GM11168 (cell line): ENCODE measurements around the gene CDS2.

Source experiments
- in situ Hi-C: fragments of 300-500 bp; cut with MboI; formaldehyde crosslinking; loops from one replicate; pipeline ENCODE4 v1.12.0; 2022; ENCODE audit warnings: low sequenced_read_pairs; ENCODE audit not compliant: unreplicated experiment

The CDS2 gene

DNA sequence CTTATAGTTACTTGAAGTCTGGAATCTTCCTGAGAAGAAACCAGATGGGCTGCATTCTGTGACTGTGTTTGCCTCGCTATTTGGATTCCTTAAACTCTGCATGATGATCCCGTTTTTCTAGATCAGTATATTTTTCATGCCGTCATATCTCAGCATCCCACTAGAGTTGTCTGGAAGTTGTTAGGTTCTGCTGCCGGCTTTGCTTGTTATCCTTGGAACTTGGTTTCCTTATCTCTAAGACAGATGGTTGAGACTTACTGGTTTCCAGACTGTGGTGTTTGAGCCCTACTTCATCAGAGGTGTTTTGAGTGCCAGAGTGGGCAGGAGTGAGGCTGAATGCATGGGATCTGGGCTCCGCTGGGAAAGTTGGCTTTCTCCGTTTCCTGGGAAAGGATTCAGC is 50.3 kb downstream of the CDS2 start:
- in situ Hi-C loops = no loop called here

DNA sequence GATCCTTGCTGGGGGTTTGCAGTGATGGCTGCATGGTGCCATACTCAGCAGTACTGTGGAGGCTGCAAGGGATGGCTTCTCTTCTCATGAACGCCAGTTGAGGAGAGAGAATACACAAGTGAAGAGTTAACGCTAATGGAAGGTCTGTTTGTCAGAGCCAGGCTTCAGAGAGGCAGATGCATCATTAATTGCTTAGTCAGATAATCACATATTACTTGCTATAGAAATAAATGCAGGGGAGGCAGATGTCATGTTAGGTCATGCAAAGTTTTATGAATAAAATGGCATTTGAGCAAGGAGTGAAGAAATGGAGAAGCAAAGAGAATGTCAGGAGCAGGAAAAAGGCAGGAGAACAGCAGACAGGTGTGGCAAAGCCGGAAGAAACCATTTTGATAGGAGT is 51.2 kb downstream of the CDS2 start:
- in situ Hi-C loops = no loop called here

DNA sequence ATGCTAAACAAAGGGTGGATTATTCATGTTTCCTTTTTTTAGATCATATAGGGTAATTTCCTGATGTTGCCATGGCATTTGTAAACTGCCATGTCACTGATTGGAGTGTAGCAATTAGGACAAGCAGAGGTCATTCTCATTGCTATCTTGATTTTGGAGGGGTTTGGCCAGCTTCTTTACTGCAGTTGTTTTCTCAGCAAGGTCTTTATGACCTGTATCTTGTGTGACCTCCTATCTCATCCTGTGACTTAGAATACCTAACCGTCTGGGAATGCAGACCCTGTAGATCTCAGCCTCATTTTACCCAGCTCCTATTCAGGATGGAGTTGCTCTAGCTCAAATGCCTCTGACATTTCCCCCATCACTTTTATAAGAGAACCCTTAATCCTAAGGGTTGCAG is 53.6 kb downstream of the CDS2 start:
- in situ Hi-C loops = no loop called here

DNA sequence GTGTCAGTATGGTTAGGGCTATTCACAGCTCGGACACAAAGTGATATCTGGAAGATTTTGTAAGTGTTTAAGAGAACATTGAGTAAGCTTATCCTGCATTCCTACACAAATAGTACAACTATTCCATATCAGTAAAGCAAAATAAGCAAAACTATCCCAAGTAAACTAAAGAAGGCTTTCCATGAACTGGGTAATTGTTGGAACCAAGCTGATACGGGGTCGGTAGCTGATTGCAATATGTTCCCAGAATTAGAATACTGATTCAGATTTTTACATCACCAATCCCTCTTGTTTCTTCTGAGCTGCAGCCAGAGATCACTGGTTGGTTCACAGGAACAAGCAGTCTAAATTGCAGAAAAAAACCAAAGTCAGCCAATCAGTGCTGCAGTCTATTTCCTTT is 54.1 kb downstream of the CDS2 start:
- in situ Hi-C loops = no loop called here

DNA sequence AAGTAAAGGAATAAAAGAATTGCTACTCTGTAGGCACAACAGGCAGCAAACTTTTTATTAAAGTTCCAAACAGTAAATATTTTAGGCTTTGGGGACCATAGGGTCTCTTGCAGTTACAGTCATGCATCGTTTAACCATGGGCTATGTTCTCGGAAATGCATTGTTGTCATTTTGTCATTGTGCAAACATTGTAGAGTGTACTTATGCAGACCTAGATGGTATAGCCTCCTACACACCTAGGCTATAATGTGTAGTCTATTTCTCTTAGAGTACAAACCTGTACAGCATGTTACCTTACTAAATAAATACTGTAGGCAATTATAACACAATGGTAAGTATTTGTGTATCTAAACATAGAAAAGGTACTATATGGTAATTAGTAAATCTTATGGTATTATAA is 54.7 kb downstream of the CDS2 start:
- in situ Hi-C loops = no loop called here

DNA sequence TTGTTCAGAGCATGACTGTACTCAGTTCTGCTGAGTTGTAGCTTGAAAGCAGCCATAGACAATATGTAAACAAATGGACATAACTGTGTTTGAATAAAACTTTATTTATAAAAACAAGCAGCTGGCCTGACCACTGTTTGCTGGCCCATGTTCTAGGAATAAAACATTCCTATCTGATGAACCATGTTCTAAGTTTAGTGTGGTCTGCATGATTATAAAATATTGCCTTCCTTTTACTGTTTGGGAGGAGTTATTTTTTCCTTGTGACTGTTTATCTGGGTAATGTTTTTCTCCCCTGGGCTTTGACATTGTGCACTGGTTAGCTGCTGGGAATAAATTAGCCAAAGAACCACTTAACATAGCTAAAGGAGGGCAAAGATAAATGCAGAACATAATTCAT is 55.1 kb downstream of the CDS2 start:
- in situ Hi-C loops = no loop called here

DNA sequence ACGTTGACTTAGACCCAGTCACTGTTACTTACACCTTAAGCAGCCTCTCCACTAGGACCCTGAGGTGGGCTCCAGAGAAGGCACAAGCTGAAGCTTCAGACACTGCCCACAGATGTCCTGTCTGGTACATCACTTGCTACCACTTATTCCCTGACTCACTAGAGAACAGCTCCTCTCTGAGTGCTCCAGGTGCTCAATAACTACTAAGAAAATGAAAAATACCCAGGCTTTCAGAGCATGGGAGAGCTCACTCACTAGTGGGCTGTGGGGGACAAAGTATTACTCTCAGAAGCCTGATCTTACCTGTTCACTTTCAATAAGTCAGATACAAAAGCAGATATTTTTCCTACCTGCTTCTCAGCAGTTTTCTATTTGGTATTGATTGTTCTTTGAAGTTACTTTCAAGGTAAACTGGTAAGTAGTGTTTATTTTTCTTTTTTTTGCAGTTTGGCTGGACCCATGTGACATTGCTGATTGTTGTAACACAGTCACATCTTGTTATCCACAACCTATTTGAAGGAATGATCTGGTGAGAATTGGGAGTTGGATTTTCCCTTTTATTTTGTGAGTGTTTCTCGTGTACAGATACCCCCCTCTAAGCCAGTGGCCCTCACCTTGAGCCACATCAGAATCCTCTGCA is 55.9 kb downstream of the CDS2 start:
- in situ Hi-C loops = no loop called here

DNA sequence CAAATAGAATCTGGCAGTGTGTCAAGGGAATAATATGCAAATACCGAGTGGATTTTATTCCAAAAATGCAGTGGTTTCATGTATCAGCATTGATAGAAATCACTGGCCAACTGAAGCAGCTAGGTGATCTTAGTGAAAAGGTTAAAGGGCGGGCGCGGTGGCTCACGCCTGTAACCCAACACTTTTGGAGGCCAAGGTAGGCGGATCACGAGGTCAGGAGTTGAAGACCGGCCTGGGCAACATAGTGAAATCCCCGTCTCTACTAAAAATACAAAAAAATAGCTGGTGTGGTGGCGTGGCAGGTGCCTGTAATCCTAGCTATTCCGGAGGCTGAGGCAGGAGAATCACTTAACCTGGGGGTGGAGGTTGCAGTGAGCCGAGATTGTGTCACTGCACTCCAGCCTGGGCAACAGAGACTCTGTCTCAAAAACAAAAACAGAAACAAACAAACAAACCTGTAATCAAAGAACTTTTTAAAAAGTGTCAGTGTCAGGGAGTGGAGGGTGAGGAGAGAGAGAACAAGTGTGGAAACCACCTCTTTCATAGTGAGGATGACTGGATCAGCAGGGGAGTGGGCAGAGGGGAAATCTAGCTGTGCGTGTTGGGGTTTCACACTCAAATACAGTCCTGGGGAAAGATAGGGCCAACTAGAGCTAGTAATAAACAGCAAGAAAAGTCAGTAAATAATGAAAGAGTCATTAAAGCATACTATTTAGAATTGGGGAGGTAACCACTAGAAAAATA is 57.1 kb downstream of the CDS2 start:
- in situ Hi-C loops = no loop called here

DNA sequence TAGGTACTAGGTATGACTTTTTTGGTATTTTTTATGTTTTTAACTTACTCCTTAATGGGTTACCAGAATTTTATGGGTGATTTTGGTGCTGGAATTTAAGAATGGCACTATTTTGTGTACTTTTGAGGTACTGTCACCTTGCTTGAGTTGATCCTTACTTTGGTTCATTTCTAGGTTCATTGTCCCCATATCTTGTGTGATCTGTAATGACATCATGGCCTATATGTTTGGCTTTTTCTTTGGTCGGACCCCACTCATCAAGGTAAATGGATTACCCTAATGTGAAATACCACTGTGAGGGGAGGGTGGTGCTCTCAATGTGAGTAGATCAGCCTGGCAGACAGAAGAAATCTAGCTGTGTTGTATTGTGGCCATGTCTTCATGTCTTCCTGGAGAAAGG is 57.9 kb downstream of the CDS2 start:
- in situ Hi-C loops = loop anchor here (5.0 kb wide), 1 partner anchor 62 kb away; no protein-coding TSS in a partner anchor

DNA sequence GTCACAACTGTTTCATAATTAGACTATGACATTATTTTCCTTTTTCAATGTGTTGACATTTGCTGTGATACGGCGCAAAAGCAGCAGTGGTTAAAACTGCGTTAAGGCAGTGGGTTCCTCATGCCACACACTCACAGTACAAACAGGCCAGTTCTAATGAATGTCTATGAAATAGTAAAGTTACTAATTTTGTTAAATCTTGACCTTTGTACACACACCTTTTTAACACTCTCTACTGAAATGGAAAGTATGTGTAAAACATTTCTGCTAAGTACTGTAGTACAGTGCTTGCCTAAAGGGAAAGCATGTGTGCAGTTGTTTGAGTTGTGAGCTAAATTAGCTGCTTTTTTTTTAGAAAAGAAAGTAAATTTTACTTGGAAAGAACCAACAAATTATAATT is 60.3 kb downstream of the CDS2 start:
- in situ Hi-C loops = loop anchor here (5.0 kb wide), 1 partner anchor 65 kb away; no protein-coding TSS in a partner anchor

DNA sequence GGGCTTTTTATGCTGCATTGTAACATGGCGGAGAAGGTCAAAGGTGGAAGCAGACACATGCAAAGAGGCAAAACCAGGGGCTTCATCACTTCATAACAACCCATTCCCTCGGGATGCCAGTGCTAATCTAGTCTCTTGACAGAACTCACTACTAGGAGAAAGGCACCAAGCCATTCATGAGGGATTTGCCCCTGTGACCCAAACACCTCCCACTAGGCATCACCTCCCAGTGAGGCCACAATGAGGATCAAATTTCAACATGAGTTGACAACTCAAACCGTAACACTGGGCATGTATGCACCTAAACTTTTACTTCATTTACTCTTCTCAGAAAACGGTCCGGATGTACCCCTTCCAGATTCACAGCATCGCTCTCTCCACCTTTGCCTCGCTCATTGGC is 61.9 kb downstream of the CDS2 start:
- in situ Hi-C loops = loop anchor here (5.0 kb wide), 1 partner anchor 66 kb away; no protein-coding TSS in a partner anchor

DNA sequence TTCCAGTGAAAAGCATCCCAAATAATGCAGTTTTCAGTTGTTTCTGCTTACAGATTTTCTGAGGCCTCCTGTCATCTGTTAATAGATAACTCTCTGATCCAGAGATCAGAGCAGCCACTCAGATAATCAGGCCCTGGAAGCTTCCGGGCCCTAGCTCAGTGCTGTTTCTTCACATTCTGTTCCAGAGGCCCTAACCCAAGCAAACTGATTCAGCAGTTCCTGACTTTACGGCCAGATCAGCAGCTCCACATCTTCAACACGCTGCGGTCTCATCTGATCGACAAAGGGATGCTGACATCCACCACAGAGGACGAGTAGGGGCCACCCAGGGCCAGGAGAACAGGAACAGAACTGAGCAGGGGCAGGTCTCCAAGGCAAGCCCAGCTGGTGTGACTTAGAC is 63.1 kb downstream of the CDS2 start:
- in situ Hi-C loops = loop anchor here (5.0 kb wide), 1 partner anchor 68 kb away; no protein-coding TSS in a partner anchor

DNA sequence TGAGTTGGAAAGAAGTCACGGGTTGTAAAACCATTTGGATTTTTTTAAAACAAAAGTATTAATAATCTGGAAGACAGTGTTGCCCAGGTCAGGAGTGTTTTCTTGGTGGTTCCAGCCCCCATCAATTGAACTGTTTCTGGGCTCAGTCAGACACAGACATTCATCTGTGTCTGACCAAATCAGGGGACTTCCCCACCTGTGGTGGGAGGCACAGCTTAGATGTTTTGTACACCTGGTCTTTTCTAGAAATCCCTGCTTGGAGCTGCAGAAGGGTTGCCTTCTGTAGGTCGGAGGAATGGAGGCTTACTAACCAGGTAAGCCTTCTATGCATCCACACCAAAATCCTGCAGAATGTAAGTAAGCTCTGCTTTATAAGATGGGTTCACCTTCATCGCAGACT is 63.6 kb downstream of the CDS2 start:
- in situ Hi-C loops = no loop called here

DNA sequence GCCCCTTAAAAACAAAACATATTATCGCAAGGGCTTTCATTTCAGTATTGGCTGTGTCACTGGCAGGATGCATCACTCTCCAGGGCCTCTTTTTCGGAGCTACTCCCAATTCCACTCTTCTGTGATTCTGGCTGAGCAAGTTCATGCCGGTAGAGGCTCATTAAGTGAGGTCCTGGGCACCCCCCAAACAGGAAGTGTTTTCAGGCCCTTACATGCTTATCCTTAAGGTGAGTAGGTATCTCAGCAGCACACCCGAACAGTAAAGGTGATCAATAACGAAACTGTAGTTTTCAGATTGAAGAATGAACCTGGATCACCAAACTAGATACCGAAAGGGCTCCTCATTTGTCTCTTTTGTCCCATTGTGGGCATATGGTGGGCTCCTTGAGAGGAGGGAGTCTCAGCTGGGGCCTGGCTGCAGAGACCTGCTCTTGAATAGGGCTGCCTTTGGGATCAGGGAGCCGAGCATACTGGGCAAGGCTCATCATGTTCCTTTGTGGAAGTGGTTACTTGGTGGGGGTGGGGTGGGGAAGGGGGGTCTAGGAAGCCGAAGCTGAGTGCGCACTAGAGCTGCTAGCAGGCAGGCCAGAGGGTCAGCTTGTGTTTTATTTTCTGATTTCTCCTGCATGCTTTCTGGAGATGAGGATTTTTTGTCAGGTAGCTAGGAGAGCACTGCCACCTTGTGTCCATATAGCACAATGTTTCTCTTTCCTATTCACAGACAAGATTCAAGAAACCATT is 65.2 kb downstream of the CDS2 start:
- in situ Hi-C loops = no loop called here

DNA sequence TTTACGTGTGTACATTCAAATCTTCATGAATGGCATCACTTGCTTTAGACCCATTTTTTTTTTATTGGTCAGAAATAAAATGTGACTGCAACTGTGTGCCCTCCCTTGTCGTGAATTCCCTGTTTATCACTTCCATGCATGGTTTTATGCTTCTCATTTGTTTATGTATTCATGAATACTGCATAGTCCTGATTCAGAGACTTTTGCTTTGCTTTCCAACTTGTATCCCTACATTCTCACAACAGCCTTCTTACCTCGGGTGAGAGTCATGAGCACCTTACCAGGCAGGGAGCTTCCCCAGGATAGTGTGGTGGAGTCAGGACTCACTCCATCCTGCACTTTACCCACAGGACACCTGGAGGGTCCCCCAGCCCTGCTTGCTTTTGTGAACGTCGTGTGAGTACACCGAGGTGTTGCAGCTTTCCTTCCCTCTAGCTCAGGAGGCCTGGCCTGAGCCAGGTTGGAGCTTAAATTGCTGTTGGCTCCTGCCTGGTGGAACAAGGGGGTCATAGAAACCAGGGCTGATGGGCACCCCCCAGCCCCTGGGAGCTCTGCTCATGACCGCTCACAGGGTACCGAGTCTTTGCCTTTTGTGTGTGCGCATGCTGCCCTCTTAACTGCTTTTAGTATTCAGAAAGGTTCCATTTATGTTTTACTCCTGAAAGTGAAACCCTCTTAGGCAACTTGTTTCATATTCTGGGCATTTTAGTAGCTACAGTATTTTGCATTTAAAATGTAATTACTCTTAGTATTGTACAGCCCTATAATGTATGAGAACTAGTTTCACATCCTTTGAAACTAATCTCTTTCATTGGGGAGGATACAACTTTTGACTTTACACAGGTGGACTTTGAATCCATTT is 66.0 kb downstream of the CDS2 start:
- in situ Hi-C loops = no loop called here

DNA sequence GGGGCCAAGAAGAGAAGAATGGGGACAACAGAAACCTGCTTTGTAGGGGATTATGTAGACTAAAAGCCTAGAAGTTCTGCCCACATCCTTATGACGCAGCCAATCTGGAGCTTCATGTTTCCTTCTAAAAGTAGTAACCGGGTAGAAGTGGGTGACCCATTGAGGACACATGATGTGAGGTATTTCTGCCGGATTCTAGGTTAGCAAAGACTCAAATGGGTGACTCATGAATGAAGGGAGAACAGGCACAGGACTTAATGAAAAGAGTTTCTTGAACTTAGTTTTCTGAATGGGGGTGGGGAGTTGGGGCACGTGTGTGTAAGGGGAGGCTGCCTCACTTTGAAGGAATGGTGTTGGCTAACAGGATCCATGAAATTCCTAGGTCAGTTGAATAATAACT is 68.8 kb downstream of the CDS2 start:
- in situ Hi-C loops = no loop called here

DNA sequence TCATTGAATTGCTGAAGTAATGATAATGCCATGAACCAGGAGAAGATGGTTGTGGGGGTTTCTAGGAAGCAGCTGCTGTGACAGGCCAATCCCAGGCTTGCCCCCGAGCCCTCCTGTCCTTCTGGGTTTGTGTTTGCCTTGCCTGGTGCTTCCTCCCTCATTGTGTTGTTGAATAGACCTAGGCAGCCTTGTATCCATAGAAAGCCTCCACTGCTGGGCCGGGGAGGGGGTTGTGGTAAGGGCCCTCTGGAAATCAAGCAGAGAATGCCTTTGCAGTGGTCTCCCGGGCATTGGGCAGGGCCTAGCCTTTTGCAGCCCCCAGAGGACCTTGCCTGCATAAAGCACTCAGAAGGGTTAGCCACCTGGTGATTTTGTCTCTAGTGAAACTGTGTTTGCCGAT is 69.3 kb downstream of the CDS2 start:
- in situ Hi-C loops = no loop called here

DNA sequence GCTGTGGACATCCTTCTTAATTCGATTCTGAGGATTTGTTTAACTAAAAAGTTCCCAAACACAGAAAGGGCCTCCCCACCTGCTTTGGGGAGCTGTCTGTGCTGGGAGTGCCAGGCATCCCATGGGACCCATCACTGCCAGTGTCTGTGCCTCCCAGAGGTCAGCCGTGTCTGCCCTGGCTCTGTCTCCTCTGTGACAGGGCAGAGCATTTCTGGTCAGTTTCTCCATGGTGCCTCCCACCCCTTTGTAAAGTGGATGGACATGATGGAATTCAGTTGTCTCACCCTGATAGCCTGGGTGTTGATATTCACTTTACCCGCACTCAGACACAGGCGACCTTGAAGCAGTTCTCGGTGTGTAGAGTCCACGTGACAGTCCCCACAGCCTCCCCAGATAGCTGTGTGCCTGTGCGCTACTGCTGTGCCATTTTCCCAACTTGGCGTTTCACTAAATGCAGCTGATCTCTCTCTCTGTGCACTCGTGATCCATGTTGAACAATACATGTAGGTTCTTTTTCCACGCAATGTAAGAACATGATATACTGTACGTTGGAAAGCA is 70.5 kb downstream of the CDS2 start:
- in situ Hi-C loops = no loop called here

DNA sequence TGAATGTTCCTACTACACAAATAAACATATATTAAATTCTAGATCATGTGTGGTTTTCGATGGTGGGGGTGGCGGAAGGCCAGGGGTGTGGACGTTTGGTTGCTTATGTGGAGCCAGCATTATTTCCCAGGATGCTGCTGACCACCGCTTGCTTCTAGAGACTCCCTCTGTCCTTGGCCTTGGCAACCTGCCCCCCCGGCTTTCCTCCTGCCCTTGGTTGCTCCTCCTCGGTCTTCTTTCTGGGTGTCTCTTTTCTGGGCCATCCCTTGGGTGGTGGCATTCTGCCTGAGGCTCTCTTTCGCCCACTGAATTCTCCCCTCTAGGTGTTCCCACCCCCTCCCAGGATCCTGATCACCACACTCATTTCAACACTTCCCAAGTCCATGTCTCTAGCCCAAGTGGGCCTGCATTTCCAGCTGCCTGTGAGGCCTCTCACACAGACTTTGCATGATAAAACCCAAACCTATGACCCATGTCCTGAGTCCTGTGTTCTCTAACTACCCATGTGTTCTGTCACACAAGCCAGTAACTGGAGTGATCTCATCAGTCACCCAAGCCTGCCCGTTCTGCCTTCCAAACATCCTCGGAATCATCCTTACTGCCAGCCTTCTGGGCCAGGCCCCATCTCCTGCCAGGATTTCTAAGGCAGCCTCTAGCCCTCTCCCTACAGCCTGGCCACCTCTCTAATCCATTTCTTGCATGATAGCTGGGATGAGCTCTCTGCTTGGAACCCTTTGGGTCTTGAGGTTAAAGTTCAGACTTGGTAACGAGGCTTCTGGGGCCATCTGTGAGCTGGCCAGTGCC is 71.2 kb downstream of the CDS2 start:
- in situ Hi-C loops = no loop called here

DNA sequence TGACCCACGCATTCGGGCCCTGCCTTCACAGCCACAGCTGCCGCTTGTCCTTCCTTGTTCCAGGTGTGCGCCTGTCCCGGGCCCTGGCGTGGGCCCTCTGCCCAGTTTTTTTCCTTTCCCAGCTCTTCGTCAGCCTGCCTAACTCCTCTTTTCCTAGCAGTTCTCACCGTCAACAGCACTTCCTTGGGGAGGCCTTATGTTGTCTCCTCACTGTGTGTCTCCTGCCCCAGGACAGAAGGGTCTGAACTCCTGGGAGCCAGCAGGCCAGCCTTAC is 71.8 kb downstream of the CDS2 start:
- in situ Hi-C loops = no loop called here
